PC-3 (cell line): ENCODE results near the gene SMG7. TPM values are rescaled to one million over a fixed set of nuclear protein-coding genes. Genes with fewer than 3 reads are reported as not detected.
A peak's percentile ranks its signal among the peaks of the same experiment; 100 is the strongest.

Experiments
- ATAC-seq: fragments of 200-7000 bp; cut with Tn5 transposase; 2 replicates; pipeline ENCODE4 v1.9.1; 2020; ENCODE audit warnings: mild to moderate bottlenecking, moderate library complexity
- BruUV-seq: library from RNA; stranded (reverse); fragments of 400-500 nt; replicated peaks from 2 replicates; lab custom pipeline; 2021; lab: Mats Ljungman, UMichigan
- CTCF ChIA-PET: fragments of 300-600 bp; sonication (Branson Sonifier 250); formaldehyde crosslinking; loops from one replicate; lab custom pipeline; 2022; ENCODE audit warnings: antibody characterized with exemption; lab: Charles Lee
- POLR2A ChIA-PET: fragments of 300-600 bp; sonication (Branson Sonifier 250); formaldehyde crosslinking; loops from one replicate; lab custom pipeline; 2022; ENCODE audit warnings: antibody characterized with exemption; ENCODE audit not compliant: unreplicated experiment; lab: Charles Lee
- DNase-seq: peaks from one replicate; pipeline ENCODE4 v3.0.0-alpha.2; 2015
- H2AFZ ChIP-seq: fragments of 300-600 bp; sonication (generic); 2 replicates; pipeline ENCODE4 v1.6.0; 2016; ENCODE audit warnings: antibody characterized with exemption, low read length
- H3F3A ChIP-seq: fragments of 300-600 bp; sonication (generic); one replicate; pipeline ENCODE4 v1.6.0; 2017; ENCODE audit warnings: antibody characterized with exemption, low read length, control low read depth, mild to moderate bottlenecking; ENCODE audit not compliant: unreplicated experiment
- H3K27ac ChIP-seq: fragments of 300-600 bp; sonication (generic); 2 replicates; pipeline ENCODE4 v1.5.1; 2016; ENCODE audit warnings: mild to moderate bottlenecking, low read length
- H3K27me3 ChIP-seq: fragments of 300-600 bp; sonication (generic); 2 replicates; pipeline ENCODE4 v1.6.1; 2016; ENCODE audit warnings: low read length, mixed read lengths
- H3K36me3 ChIP-seq: fragments of 300-600 bp; sonication (generic); 2 replicates; pipeline ENCODE4 v1.6.1; 2016; ENCODE audit warnings: low read depth, mixed run types, low read length, mixed read lengths
- H3K4me1 ChIP-seq: fragments of 300-600 bp; sonication (generic); 2 replicates; pipeline ENCODE4 v1.5.1; 2016; ENCODE audit warnings: low read length; ENCODE audit not compliant: insufficient read depth
- H3K4me2 ChIP-seq: fragments of 300-600 bp; sonication (generic); 2 replicates; pipeline ENCODE4 v1.6.0; 2016; ENCODE audit warnings: low read length
- H3K4me3 ChIP-seq: fragments of 300-600 bp; sonication (generic); 2 replicates; pipeline ENCODE4 v1.5.1; 2016; ENCODE audit warnings: mild to moderate bottlenecking, low read length, mixed read lengths
- H3K79me2 ChIP-seq: fragments of 300-600 bp; sonication (generic); 2 replicates; pipeline ENCODE4 v1.6.1; 2017; ENCODE audit warnings: low read length, mixed read lengths
- H3K9ac ChIP-seq: fragments of 300-600 bp; sonication (generic); 2 replicates; pipeline ENCODE4 v1.6.0; 2016; ENCODE audit warnings: mild to moderate bottlenecking, low read length
- H3K9me2 ChIP-seq: fragments of 300-600 bp; sonication (generic); replicated peaks from 2 replicates; pipeline ENCODE4 v1.6.1; 2016; ENCODE audit warnings: mixed run types, low read length, mixed read lengths
- H3K9me3 ChIP-seq: fragments of 300-600 bp; sonication (generic); 2 replicates; pipeline ENCODE4 v1.6.1; 2016; ENCODE audit warnings: low read length, mixed read lengths
- H4K20me1 ChIP-seq: fragments of 300-600 bp; sonication (generic); 2 replicates; pipeline ENCODE4 v1.6.1; 2016; ENCODE audit warnings: low read length, mixed read lengths
- CTCF ChIP-seq: fragments of 300-600 bp; sonication (generic); conservative IDR thresholded peaks from 2 replicates; pipeline ENCODE4 v1.5.1; 2017; ENCODE audit warnings: antibody characterized with exemption, low read depth, mild to moderate bottlenecking, low read length
- EZH2 ChIP-seq: fragments of 300-600 bp; sonication (generic); IDR thresholded peaks from one replicate; pipeline ENCODE4 v1.6.1; 2017; ENCODE audit warnings: antibody characterized with exemption, mild to moderate bottlenecking, low read length; ENCODE audit not compliant: unreplicated experiment
- EZH2phosphoT487 ChIP-seq: fragments of 300-600 bp; sonication (generic); IDR thresholded peaks from 2 replicates; pipeline ENCODE4 v1.6.1; 2018; ENCODE audit warnings: mild to moderate bottlenecking, antibody characterized with exemption, low read length, borderline replicate concordance
- intact Hi-C: fragments of 100-400 bp; cut with micrococcal nuclease; formaldehyde crosslinking; loops from 2 replicates; pipeline ENCODE4 v1.9.0; 2023
- total RNA-seq: library from RNA; depleted of rRNA; stranded (reverse); fragments of >200 nt; gene quantifications from 2 replicates; pipeline ENCODE4 v1.2.3, GENCODE V29; 2014

The SMG7 gene
- total RNA-seq, 1 experiment from 2014 or later: 25.5 TPM

GRCh38 chr1:183580281-183580682 lies 108.0 kb downstream of the SMG7 start:
- DNase-seq (peak; percentile 54), ATAC-seq (peak; percentile 91)
- 0 out of 2 replicates have a peak overlapping the region, but pooled peaks have one; percentile 55 for H2AFZ ChIP-seq
- H3K36me3 ChIP-seq: no peaks in the 10 kb centered on the region
- ChIA-PET CTCF (no interaction called here), POLR2A (interaction anchor here (0.6 kb wide), 1 partner anchor 20 kb away, joined by 3 read pairs; no protein-coding TSS in a partner anchor)
- H3K27me3 ChIP-seq: no peaks in the 10 kb centered on the region
- intact Hi-C loops: loop anchor here (1.0 kb wide), 1 partner anchor 37 kb away; no protein-coding TSS in a partner anchor
- H3K9me3 ChIP-seq: no peaks in the 10 kb centered on the region
- TF ChIP-seq EZH2phosphoT487: no peak
- TF ChIP-seq CTCF: peak; percentile 45
- TF ChIP-seq EZH2: no peak
- H3K27ac ChIP-seq: no peak overlapping the region
- BruUV-seq: no TSS peak
- no peaks in the 10 kb centered on the region for H3K9me2 ChIP-seq
- no peak overlapping the region for H3K4me3 ChIP-seq
- H4K20me1 ChIP-seq: no peaks in the 10 kb centered on the region
- H3F3A ChIP-seq: no peaks in the 10 kb centered on the region
- H3K4me1 ChIP-seq: no peaks in the 10 kb centered on the region
- H3K4me2 ChIP-seq: no peak overlapping the region
- no peaks in the 10 kb centered on the region for H3K79me2 ChIP-seq
- no peak overlapping the region for H3K9ac ChIP-seq

- no peaks in the 10 kb centered on the region for H3K27me3 ChIP-seq
These were observed 109.9 kb downstream of the SMG7 start for GRCh38 chr1:183582021-183582713.

More at GRCh38 chr1:183582021-183582713, 109.9 kb downstream of the SMG7 start:
- Histone ChIP-seq H3F3A (no peaks in the 10 kb centered on the region), H2AFZ (no peak overlapping the region), H4K20me1 (no peaks in the 10 kb centered on the region), H3K9me2 (no peaks in the 10 kb centered on the region), H3K27ac (no peak overlapping the region), H3K9me3 (no peaks in the 10 kb centered on the region), H3K36me3 (no peaks in the 10 kb centered on the region), H3K4me3 (no peak overlapping the region), H3K4me1 (no peaks in the 10 kb centered on the region), H3K4me2 (no peak overlapping the region), H3K9ac (no peak overlapping the region), H3K79me2 (no peaks in the 10 kb centered on the region)
- BruUV-seq: no TSS peak
- TF ChIP-seq EZH2phosphoT487: no peak
- no peak for TF ChIP-seq CTCF
- TF ChIP-seq EZH2: no peak
- ATAC-seq: no peak
- POLR2A ChIA-PET: interaction anchor here (0.6 kb wide), 1 partner anchor 14 kb away, joined by 3 read pairs; no protein-coding TSS in a partner anchor
- no peak for DNase-seq
- intact Hi-C loops: no loop called here
- CTCF ChIA-PET: interaction anchor here (0.7 kb wide), 1 partner anchor 114 kb away, joined by 3 read pairs; no protein-coding TSS in a partner anchor
